ENCODE data around the gene ZMIZ2.
A peak's percentile ranks its signal among the peaks of the same experiment; 100 is the strongest.
"Not testable (repeated sequence)": the region's sequence is repeated elsewhere in the genome, so short reads cannot be mapped to it uniquely, and the experiment has no call there.

ZMIZ2 gene

DNA sequence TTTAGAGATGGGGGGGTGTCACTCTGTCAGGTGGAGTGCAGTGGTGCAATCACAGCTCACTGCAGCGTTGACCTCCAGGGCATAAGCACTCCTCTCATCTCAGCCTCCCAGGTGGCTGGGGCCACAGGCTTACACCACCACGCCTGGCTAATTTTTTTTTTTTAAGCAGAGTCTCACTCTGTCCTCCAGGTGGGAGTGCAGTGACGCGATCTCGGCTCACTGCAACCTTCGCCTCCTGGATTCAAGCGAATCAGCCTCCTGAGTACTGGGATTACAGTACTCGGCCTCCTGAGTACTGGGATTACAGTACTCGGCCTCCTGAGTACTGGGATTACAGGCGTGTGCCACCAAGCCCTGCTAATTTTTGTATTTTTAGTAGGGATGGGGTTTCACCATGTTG lies 24.2 kb downstream of the ZMIZ2 start:
- DNase-seq = no peak

DNA sequence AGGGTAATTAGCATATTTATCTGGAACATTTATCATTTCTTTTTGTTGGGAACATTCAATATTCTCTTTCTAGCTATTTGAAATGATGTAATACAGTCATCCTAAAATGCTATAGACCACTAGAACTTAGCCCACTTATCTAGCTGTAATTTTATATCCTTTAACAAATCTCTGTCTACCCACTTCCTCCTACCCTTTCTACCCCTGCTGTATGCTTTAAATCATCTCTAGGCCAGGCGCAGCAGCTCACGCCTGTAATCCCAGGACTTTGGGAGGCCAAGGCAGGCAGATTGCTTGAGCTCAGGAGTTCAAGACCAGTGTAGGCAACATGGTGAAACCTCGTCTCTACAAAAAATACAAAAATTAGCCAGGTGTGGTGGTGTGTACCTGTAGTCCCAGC lies 25.8 kb downstream of the ZMIZ2 start:
- DNase-seq = not testable (repeated sequence)

DNA sequence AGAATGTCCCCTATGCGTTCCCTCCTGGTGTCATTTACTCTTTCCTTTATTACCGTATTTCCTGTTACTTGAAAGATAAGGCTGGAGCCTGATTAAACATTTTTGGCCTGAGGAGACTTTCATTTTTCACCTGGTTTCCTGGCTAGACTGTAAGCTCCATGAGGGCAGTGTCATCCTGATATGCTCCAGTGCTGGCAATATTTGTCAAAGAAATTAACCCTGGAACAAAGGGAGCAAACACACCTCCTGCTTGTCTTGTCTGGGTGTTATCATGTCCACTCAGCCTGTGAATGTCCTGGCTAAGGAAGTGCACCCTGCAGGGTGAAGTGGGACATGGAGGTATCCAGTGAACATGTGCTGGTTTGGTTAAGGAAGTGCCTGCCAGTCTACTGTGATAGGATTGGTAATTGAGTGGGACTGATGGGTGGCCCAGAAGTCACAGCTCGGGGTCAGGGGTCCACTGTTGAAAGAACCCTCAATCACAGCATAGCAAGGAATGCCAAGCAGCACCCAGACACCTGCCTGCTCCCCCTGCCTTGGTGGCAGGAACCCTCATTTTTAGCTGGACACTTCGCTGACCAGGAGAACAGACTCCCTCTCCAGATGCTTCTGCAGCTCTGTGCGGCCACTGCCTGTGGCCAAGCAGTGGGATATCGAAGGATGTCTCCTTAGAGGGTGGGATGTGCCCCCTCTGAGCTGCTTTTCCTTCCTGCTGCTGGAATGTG lies 26.9 kb downstream of the ZMIZ2 start:
- no peak for DNase-seq

DNA sequence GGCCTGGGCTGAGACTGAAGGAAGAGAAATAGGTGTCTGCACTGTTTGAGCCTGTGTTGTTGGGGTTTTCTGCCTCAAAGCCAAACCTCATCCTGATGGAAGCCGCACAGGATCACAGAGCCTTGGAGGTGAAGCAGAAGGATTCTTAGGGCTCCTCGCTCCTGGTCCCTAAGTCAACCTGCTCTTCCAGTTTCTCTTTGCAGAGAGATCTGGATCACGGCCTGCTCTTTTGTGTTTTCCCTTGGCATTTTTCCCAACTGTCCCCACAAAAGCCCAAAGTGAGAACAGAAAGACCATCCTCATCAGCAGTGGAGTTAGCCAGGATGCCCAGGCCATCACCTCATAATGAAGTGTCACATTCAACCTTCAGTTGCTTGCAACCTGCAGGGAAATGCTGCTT lies 27.6 kb downstream of the ZMIZ2 start:
- DNase-seq = no peak

DNA sequence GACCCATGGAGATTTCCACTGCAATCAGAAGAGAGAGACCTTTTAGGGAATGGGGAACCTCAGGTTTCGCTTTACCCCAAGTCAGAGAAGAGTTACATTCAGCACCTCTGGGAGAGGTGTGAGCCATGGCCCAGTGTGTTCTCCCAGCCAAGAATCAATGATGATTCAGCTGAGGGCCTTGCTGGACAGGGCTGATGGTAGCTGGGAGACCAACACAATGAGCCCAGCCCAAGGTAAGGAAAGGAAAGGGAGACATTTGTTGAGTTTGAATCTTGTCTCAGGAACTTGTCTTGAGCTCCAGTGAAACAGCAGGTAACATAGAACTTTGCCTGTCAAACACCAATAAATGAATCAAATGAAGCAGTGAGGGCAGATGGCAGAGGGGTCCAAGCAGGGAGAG lies 33.8 kb downstream of the ZMIZ2 start:
- DNase-seq = no peak

DNA sequence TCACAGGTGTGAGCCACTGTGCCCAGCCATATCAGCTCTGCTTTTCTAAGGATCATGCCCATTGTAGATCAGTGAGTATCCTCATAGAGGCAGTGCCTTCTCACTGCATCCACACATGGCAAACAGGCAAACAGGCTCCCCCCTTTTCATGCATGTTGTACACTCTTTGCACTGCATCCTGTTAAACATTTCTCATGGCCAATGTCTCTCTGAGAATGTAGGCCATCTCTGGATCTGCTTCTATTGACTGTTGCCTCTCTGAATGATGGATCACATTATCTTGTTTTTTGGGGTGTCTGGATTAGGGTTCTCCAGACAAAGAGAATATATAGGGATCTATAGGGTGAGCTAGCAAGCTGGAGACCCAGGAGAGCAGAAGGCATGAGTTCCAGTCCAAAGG lies 34.8 kb downstream of the ZMIZ2 start:
- DNase-seq = no peak

DNA sequence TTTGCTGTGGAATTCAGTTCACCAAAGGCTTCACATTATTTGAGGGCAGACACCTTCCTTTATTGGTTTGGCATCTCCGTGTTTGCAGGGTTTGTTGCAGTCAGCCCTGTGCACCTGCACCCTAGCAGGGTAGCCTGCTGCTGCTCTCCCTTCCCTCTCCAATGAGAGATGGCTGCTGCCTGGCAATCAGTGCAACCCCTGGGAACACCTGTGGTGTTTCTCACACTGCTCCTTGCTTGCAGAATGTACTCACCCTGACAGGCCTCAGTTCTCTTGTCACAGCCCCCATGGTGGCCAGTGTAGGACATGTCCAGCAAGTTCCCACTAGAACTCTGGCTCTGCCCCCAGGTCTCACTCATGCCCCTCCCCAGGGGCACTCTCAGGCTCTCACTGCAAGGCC lies 35.7 kb downstream of the ZMIZ2 start:
- DNase-seq = no peak

DNA sequence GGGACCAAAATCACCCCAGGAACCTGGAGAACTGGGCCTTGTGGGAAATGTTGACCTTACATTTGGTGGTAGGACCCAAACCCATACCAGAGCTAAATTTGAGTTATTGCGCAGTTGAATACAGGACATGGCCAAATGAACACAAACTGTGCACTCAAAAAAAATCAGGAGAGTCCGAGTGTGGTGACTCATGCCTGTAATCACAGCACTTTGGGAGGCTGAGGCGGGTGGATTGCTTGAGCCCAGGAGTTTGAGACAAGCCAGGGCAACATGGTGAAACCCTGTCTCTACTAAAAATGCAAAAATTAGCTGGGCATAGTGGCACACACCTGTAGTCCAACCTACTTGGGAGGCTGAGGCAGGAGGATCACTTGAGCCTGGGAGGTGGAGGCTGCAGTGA lies 36.6 kb downstream of the ZMIZ2 start:
- not testable (repeated sequence) for DNase-seq

DNA sequence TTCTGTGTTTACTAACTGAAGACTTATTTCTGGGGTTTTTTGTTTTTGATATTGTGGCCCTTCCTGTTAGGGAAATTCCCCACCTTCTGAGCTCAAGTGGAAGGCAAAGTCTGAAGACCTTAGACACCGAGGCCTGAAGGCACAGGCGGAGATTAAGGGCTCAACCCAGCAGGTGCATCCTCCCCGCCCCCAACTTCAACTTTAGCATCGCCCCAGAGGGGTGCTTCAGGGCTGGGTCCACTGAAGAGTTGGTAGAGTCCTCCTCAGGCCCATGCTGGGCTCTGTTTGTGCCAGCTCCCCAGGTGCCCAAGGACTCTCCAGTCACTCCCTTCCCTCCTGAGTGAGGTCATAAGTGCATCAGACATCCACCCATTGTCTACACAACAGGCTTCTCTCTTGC lies 38.4 kb downstream of the ZMIZ2 start:
- no peak for DNase-seq

DNA sequence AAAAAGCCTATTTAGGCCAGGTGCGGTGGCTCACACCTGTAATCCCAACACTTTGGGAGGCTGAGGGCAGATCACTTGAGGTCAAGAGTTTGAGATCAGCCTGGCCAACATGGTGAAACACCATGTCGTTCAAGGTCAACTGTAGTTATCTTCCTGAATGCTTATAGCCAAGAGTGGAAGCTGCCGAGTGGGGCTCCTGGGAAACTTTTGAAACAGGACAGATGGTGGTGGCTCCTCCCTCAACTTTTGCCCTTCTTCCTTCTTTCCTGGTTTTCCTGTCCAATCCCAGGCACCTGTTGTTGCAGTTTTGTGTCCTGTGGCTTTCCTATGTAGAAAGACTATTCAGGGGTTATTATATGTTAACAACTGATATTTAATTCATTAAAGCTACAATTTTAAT lies 39.1 kb downstream of the ZMIZ2 start:
- DNase-seq = no peak

DNA sequence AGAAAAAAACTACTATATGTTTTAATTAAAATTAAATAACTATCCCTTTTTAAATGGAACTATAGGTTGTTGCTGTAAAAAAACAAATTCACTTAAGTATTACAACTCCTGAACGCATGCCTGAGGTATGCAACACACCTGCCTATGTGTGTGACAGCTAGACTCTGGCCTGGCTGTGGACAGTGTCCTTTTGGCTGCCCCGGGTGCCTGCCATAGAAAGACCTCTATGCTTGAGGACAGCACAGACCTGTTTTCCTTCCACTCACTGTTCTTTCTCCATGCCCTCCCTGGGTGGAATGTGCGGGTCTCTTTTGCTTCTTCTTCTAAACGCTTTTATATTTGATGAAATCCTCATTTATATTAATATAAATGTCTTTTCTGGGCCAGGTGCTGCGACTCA lies 41.3 kb downstream of the ZMIZ2 start:
- no peak for DNase-seq

DNA sequence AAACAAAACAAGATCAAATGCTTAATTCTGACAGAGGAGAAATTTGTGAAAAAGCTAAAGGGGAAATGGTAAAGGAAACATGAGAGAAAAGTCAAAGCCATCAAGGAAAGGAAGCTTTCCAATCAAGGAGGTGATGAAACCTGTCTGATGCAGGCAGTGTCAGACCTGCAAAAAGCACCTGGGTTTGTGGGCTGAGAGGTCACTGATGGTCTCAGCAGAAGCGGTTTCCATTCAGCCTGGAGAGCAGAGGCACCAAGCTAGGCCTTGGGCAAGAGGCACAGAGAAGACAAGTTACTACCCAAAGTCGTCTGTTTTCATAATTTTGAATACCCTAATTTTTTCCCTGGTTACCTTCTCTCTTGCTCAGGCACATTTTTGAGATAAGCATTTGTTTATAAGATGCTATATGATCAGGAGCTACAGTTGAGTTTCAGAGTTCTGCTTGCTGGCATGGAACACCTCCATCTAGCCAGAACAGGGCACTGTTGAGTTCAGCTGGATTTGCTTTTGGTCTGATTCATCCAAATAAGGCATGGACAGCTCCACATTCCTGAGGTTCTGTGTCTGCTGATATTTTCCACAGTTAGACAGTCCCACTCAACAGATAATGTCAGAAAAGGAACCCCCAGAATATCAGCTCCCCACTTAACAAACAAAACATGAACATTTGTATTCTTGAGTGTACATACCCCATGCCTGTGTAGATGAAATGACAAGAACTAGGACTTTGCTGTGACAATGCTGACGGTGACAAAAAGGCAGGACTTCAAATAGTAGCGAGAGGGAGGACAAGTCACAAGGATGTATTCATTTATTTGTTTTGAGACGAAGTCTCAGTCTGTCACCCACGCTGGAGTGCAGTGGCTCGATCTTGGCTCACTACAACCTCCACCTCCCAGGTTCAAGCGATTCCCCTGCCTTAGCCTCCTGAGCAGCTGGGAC lies 42.9 kb downstream of the ZMIZ2 start:
- no peak for DNase-seq

DNA sequence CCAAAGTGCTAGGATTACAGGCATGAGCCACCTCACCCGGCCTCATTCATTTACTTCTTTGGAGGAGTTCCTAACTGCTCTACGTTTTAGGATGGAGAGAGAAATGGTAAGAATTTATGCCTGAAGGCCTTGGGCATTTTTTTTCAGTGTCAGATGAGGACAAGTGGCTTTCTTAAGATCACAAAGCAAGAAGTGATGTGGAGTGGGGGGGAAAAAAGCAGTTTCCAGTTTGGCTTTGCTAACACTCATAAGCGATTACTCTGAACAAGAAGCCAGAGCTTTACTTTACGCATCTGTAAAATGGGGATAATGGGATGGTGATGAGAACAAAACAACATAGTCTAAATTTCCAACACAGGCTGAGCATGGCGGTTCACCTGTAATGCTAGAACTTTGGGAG lies 45.3 kb downstream of the ZMIZ2 start:
- DNase-seq = no peak

DNA sequence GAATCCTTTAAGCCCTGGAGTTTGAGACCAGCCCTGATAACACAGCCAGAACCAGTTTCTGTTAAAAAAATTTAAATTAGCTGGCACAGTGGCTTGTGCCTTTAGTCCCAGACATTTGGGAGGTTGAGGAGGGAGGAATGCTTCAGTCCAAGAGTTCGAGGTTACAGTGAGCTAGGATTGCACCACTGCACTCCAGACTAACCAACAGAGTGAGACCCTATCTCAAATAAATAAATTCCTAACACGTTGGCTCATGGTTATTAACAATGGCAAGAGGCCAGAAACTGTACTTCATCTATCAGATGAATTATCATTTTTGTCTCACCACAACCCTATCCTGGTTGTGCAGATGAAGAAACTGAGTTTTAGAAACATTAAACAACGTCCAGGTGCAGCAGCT lies 45.7 kb downstream of the ZMIZ2 start:
- DNase-seq = no peak

DNA sequence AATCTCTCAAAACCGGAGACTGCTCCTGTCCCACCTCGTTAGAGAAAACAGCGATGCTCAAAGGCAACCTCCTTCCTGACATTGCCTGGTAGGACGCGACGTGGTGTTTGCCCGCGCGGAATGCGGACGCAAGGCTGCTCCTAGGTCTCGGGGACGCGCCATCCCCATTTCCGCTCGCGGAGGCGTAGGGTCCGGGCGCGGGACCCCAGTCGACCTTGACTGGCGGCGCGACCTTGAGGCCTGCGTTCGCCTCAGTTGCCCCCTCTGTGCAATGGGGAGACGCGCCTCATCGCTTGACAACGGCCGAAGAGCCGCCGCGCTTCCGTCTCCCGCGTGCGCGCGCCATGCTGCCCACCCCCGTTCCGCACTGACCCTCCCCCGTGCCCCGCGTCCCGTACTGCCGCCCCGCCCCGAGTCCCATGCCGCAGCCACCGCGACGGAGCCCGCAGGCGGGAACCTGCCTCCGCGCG lies 47.4 kb downstream of the ZMIZ2 start:
- DNase-seq = peak; percentile 91

DNA sequence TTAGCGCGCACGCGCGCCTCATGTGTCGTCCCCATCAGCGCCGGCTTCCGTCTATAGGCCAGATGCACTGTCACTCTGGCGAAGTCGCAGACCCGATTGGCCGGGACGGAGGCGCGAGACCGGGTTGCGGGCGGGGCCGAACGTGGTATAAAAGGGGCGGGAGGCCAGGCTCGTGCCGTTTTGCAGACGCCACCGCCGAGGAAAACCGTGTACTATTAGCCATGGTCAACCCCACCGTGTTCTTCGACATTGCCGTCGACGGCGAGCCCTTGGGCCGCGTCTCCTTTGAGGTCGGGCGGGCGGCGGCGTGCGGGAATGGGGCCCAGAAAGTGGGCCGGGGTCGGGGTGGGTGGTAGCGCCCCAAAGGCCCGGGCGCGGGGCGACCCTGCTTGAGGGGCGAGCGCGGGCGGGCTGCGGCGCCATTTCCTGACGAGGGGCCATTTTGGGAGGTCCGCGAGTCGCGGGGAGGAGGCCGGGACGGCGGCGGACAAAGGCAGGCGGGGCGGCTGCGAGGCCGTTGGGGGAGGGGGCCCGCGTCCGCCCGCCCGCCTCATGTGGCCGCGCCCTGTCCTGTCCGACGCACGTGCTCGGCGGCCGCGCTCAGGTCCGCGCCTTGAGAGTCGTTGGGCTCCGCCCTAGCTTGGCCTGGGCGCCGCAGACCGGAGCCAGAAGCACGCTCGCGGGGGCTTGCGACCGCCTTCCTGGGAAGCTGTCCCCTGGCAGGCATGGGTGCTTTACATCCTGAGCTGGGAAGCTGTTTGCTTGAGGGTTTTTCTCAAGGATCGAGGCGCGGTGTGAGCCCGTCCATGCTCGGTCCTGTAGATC lies 48.1 kb downstream of the ZMIZ2 start, which contains the start of gene PPIA:
PPIA (plus strand) TSS at position 178 of the 825 bp plus-strand sequence; CDS start at position 222, 44 bp downstream.
- peak; percentile 96 for DNase-seq

DNA sequence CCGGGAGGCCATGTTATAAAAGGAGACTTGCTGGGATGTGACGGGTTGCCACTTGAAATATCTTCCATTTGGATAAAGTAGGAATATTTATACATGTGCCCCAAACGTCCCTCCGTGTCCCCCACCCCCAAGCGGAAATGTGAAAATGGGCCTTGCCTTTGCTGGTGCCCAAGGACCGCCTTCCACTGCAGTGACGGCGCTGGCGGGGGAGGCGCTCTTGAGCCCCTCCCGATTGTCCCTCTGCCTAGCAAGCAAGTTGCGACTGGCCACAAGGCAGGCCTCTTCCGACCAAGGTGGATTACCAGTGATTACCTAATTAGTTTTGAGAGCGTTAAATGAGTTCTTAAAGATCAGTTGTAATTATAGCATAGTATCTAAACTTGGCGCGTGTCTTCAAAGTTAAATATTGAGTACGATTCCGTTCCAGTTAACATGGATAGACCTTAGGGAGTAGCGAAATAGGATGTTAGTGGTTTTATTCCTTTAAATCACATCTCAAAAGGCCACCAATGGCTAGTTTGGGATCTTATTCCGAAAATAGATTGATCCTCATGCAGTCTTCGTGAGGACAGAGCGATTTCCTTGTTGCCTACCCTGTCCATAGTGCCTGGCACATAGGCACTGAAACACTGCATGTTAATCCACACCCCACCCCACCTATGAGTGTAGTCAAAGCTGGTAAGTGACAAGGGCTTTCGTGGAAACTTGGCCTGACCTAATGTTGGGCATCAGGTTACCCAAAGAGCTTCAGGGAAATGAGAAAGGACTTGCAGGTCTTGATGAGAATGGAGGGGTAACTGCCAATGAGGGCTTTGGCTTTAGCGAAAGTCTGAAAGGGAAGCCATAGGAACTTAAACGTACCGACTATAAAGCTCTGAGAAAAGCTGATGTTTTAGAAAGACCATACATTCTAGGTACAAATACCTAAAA lies 48.9 kb downstream of the ZMIZ2 start:
- peak; percentile 70 for DNase-seq

DNA sequence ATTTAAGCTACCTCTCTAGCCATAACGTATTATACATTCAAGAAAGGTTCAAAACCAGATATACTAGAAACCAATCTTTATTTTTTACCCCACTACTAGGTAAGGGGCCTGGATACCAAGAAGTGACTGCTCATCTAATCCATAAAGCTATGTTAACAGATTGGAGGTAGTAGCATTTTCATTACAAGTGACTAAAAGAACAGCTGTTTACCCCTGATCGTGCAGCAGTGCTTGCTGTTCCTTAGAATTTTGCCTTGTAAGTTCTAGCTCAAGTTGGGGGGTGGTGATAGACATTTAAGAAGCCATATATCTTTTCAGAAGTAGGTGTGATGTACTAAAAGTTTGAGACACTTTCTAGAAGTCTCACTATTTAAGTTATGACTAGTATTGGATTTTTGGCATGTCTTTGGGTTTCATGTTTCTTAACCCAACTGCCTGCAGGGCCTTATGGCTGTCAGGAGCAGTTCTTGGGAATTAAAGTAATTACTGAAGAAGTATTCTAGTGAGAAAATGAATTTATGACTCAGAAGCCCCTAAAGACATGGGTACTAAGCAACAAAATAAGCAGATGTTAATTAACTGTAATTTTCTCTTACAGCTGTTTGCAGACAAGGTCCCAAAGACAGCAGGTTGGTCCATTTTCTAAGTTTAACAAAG lies 50.1 kb downstream of the ZMIZ2 start:
- DNase-seq = no peak

DNA sequence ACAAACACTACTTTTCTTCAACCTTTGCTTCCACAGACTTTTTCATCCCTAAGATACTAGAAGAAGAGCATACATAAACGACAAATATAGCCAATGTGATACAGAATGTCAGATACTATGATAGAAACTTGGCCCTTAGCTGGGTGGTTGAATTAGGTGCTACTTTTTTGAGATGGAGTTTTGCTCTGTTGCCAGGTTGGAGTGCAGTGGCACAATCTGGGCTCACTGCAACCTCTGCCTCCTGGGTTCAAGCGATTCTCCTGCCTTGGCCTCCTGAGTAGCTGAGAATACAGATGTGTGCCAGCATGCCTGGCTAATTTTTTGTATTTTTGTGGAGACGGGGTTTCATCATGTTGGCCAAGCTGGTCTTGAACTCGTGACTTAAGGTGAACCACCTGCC lies 51.3 kb downstream of the ZMIZ2 start:
- DNase-seq = no peak

DNA sequence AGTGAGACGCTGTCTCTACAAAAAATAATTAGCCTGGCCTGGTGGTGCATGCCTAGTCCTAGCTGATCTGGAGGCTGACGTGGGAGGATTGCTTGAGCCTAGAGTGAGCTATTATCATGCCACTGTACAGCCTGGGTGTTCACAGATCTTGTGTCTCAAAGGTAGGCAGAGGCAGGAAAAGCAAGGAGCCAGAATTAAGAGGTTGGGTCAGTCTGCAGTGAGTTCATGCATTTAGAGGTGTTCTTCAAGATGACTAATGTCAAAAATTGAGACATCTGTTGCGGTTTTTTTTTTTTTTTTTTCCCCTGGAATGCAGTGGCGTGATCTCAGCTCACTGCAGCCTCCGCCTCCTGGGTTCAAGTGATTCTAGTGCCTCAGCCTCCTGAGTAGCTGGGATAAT lies 53.2 kb downstream of the ZMIZ2 start:
- DNase-seq = no peak

DNA sequence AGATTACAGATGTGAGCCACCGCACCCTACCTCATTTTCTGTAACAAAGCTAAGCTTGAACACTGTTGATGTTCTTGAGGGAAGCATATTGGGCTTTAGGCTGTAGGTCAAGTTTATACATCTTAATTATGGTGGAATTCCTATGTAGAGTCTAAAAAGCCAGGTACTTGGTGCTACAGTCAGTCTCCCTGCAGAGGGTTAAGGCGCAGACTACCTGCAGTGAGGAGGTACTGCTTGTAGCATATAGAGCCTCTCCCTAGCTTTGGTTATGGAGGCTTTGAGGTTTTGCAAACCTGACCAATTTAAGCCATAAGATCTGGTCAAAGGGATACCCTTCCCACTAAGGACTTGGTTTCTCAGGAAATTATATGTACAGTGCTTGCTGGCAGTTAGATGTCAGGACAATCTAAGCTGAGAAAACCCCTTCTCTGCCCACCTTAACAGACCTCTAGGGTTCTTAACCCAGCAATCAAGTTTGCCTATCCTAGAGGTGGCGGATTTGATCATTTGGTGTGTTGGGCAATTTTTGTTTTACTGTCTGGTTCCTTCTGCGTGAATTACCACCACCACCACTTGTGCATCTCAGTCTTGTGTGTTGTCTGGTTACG lies 53.9 kb downstream of the ZMIZ2 start:
- no peak for DNase-seq
